OCI-LY7 (cell line): Measurements from ENCODE around the gene AIFM2. TPM values are rescaled to one million over a fixed set of nuclear protein-coding genes. Genes with fewer than 3 reads are reported as not detected.

ENCODE experiments used
- BruUV-seq: library from RNA; stranded (reverse); fragments of 400-500 nt; replicated peaks from 2 replicates; lab custom pipeline; 2021; lab: Mats Ljungman, UMichigan
- CTCF ChIA-PET: fragments of 300-600 bp; sonication (Branson Sonifier 250); formaldehyde crosslinking; loops from one replicate; lab custom pipeline; 2022; ENCODE audit warnings: antibody characterized with exemption; ENCODE audit not compliant: unreplicated experiment; lab: Charles Lee
- POLR2A ChIA-PET: fragments of 300-600 bp; sonication (Branson Sonifier 250); formaldehyde crosslinking; loops from one replicate; lab custom pipeline; 2022; ENCODE audit warnings: antibody characterized with exemption; lab: Charles Lee
- DNase-seq: peaks from one replicate; pipeline ENCODE4 v3.0.0-alpha.2; 2015; ENCODE audit warnings: low spot score
- H2AFZ ChIP-seq: fragments of 200-600 bp; sonication (generic), shearing (Covaris generic); 2 replicates; pipeline ENCODE4 v1.6.1; 2014; ENCODE audit warnings: mild to moderate bottlenecking, antibody characterized with exemption, low read length, moderate library complexity
- H3K27ac ChIP-seq: fragments of 200-600 bp; sonication (generic); 2 replicates; pipeline ENCODE4 v1.5.1; 2014; ENCODE audit warnings: mixed run types, low read depth, mild to moderate bottlenecking, moderate library complexity, low read length, inconsistent platforms; ENCODE audit not compliant: poor library complexity, severe bottlenecking
- H3K36me3 ChIP-seq: fragments of 200-600 bp; sonication (generic); 2 replicates; pipeline ENCODE4 v1.6.1; 2014; ENCODE audit warnings: mild to moderate bottlenecking, antibody characterized with exemption, low read length, moderate library complexity, mixed read lengths; ENCODE audit not compliant: insufficient read depth
- H3K4me1 ChIP-seq: fragments of 200-600 bp; sonication (generic); 2 replicates; pipeline ENCODE4 v1.5.1; 2014; ENCODE audit warnings: mild to moderate bottlenecking, low read length; ENCODE audit not compliant: insufficient read depth, poor library complexity, severe bottlenecking
- H3K4me2 ChIP-seq: fragments of 200-600 bp; sonication (generic); 2 replicates; pipeline ENCODE4 v1.6.1; 2014; ENCODE audit warnings: mild to moderate bottlenecking, low read length
- H3K4me3 ChIP-seq: fragments of 200-600 bp; sonication (generic); 2 replicates; pipeline ENCODE4 v1.5.1; 2014; ENCODE audit warnings: mild to moderate bottlenecking, low read depth, low read length; ENCODE audit not compliant: poor library complexity, severe bottlenecking
- H3K79me2 ChIP-seq: fragments of 200-600 bp; sonication (generic); 2 replicates; pipeline ENCODE4 v1.6.1; 2016; ENCODE audit warnings: low read depth, mild to moderate bottlenecking, low read length, moderate library complexity, mixed read lengths; ENCODE audit not compliant: insufficient read depth
- H3K9me2 ChIP-seq: fragments of 200-600 bp; sonication (generic); 2 replicates; pipeline ENCODE4 v1.6.1; 2016; ENCODE audit warnings: mild to moderate bottlenecking, low read length, mixed read lengths; ENCODE audit not compliant: insufficient read depth
- H3K9me3 ChIP-seq: fragments of 200-600 bp; sonication (generic); 2 replicates; pipeline ENCODE4 v1.6.1; 2014; ENCODE audit warnings: mild to moderate bottlenecking, mixed run types, low read length, mixed read lengths
- H4K20me1 ChIP-seq: fragments of 200-600 bp; sonication (generic); 2 replicates; pipeline ENCODE4 v1.6.1; 2014; ENCODE audit warnings: mild to moderate bottlenecking, antibody characterized with exemption, low read length, moderate library complexity, mixed read lengths; ENCODE audit not compliant: insufficient read depth
- CTCF ChIP-seq: fragments of 200-600 bp; sonication (generic); conservative IDR thresholded peaks from 2 replicates; pipeline ENCODE4 v1.5.1; 2014; ENCODE audit warnings: mild to moderate bottlenecking, antibody characterized with exemption, low read length, moderate library complexity, mixed read lengths
- EZH2phosphoT487 ChIP-seq: fragments of 200-600 bp; sonication (generic); IDR thresholded peaks from 2 replicates; pipeline ENCODE4 v1.6.1; 2018; ENCODE audit warnings: low read depth, borderline replicate concordance, mild to moderate bottlenecking, mixed run types, antibody characterized with exemption, low read length, moderate library complexity, mixed read lengths
- intact Hi-C: fragments of 100-400 bp; cut with micrococcal nuclease; formaldehyde crosslinking; loops from one replicate; pipeline ENCODE4 v1.10.0; 2022; ENCODE audit not compliant: unreplicated experiment
- total RNA-seq, 2 experiments: library from RNA; depleted of rRNA in 1 of 2; stranded (reverse); fragments of >200 nt in 1 of 2; shearing (Covaris generic) in 1 of 2; gene quantifications; 2 replicates each; pipeline ENCODE4 v1.2.3, GENCODE V29; 2014 to 2022

Gene AIFM2
- total RNA-seq, 2 experiments from 2014 or later = 1.7 to 2.6 TPM

- intact Hi-C loops = loop anchor here (5.0 kb wide), 1 partner anchor 262 kb away; no protein-coding TSS in a partner anchor
- no peak for DNase-seq
- Histone ChIP-seq H3K9me2 (no peaks in the 10 kb centered on the region), H2AFZ (no peak overlapping the region), H3K27ac (no peak overlapping the region), H3K4me3 (no peak overlapping the region), H4K20me1 (no peaks in the 10 kb centered on the region), H3K36me3 (no peaks in the 10 kb centered on the region), H3K9me3 (no peaks in the 10 kb centered on the region), H3K4me2 (no peak overlapping the region), H3K4me1 (no peaks in the 10 kb centered on the region), H3K79me2 (no peaks in the 10 kb centered on the region)
- no peak for TF ChIP-seq EZH2phosphoT487
- TF ChIP-seq CTCF = no peak
- no TSS peak for BruUV-seq
- ChIA-PET POLR2A (interaction anchor here (0.6 to 1.1 kb wide), 3 partner anchors 25 to 322 kb away, joined by 3 to 4 read pairs (median 3); partner anchors contain the start of gene TYSND1), CTCF (interaction anchor here (0.6 kb wide), 1 partner anchor 289 kb away, joined by 4 read pairs; no protein-coding TSS in a partner anchor)
These were observed 17.7 kb downstream of the AIFM2 start for GRCh38 chr10:70114902-70115301.

- Histone ChIP-seq H3K36me3 (no peaks in the 10 kb centered on the region), H3K4me3 (no peak overlapping the region), H2AFZ (no peak overlapping the region), H3K79me2 (no peaks in the 10 kb centered on the region), H3K27ac (no peak overlapping the region), H3K9me2 (no peaks in the 10 kb centered on the region), H4K20me1 (no peaks in the 10 kb centered on the region), H3K4me1 (peaks cover 3% of the 10 kb centered on the region), H3K4me2 (no peak overlapping the region), H3K9me3 (no peaks in the 10 kb centered on the region)
- no TSS peak for BruUV-seq
- intact Hi-C loops = no loop called here
- TF ChIP-seq EZH2phosphoT487 = no peak
- TF ChIP-seq CTCF = no peak
- CTCF ChIA-PET = no interaction called here
- POLR2A ChIA-PET = no interaction called here
- DNase-seq = no peak
These were observed 20.6 kb downstream of the AIFM2 start for GRCh38 chr10:70112071-70112470.

GRCh38 chr10:70111496-70111895 is 21.1 kb downstream of the AIFM2 start:
- Histone ChIP-seq H2AFZ (no peak overlapping the region), H3K36me3 (no peaks in the 10 kb centered on the region), H3K4me2 (no peak overlapping the region), H4K20me1 (no peaks in the 10 kb centered on the region), H3K4me1 (peaks cover 3% of the 10 kb centered on the region), H3K9me2 (no peaks in the 10 kb centered on the region), H3K9me3 (no peaks in the 10 kb centered on the region), H3K4me3 (no peak overlapping the region), H3K27ac (no peak overlapping the region), H3K79me2 (no peaks in the 10 kb centered on the region)
- no peak for DNase-seq
- POLR2A ChIA-PET = no interaction called here
- CTCF ChIA-PET = no interaction called here
- TF ChIP-seq EZH2phosphoT487 (no peak), CTCF (no peak)
- BruUV-seq = no TSS peak
- intact Hi-C loops = no loop called here
